GM10248 (cell line): ENCODE measurements around the gene ARHGAP29.

ENCODE experiments used
- CTCF ChIA-PET: fragments of 300-600 bp; sonication (Branson Sonifier 250); formaldehyde crosslinking; extraction: SDS; loops from one replicate; lab custom pipeline; 2021; ENCODE audit warnings: antibody characterized with exemption; lab: Yijun Ruan, JAX
- POLR2A ChIA-PET: fragments of 350-650 bp; sonication (Branson Sonifier 250); formaldehyde crosslinking; extraction: SDS; loops from one replicate; lab custom pipeline; 2020; ENCODE audit warnings: antibody characterized with exemption; lab: Yijun Ruan, JAX
- DNase-seq: peaks from one replicate; pipeline ENCODE4 v3.0.0; 2012; ENCODE audit errors: extremely low spot score
- CTCF ChIP-seq: IDR thresholded peaks from 2 replicates; pipeline ENCODE4 v1.5.1; 2012; ENCODE audit warnings: mild to moderate bottlenecking, low read depth; ENCODE audit errors: extremely low read depth, missing control alignments, control extremely low read depth

The ARHGAP29 gene

GRCh38 chr1:94237291-94238226 lies at the start of gene ARHGAP29:
TSS of gene ARHGAP29 (minus strand) at chr1:94237584. CDS start at chr1:94231611, 5,973 bp downstream.
- no peak for TF ChIP-seq CTCF
- CTCF ChIA-PET, result interaction anchor here (1.3 to 1.5 kb wide), 2 partner anchors 19 to 198 kb away, joined by 3 read pairs; no protein-coding TSS in a partner anchor
- peak; percentile 77 for DNase-seq

GRCh38 chr1:94286864-94287437 lies 49.6 kb upstream of the ARHGAP29 start:
- TF ChIP-seq CTCF, result no peak
- POLR2A ChIA-PET, result no interaction called here
- CTCF ChIA-PET, result no interaction called here
- no peak for DNase-seq

More at GRCh38 chr1:94237291-94238226, at the start of gene ARHGAP29:
- POLR2A ChIA-PET, result interaction anchor here (0.6 kb wide), 1 partner anchor 200 kb away, joined by 5 read pairs; no protein-coding TSS in a partner anchor

- ChIA-PET POLR2A (no interaction called here), CTCF (no interaction called here)
- no peak for TF ChIP-seq CTCF
- no peak for DNase-seq
Measured at GRCh38 chr1:94285031-94285654, 47.8 kb upstream of the ARHGAP29 start.

GRCh38 chr1:94284476-94284875 lies 47.1 kb upstream of the ARHGAP29 start:
- no peak for TF ChIP-seq CTCF
- ChIA-PET POLR2A (no interaction called here), CTCF (no interaction called here)
- no peak for DNase-seq

- DNase-seq, result no peak
- ChIA-PET POLR2A (no interaction called here), CTCF (no interaction called here)
- no peak for TF ChIP-seq CTCF
Measured at GRCh38 chr1:94283462-94283861, 46.1 kb upstream of the ARHGAP29 start.

GRCh38 chr1:94282143-94282711 lies 44.8 kb upstream of the ARHGAP29 start:
- no peak for TF ChIP-seq CTCF
- ChIA-PET CTCF (interaction anchor here (1.0 kb wide), 1 partner anchor 19 kb away, joined by 4 read pairs; no protein-coding TSS in a partner anchor), POLR2A (no interaction called here)
- no peak for DNase-seq
